MCF 10A (cell line): ENCODE measurements around the gene MYO5A. TPM values are rescaled to one million over a fixed set of nuclear protein-coding genes. Genes with fewer than 3 reads are reported as not detected.
"Not testable (repeated sequence)": the region's sequence is repeated elsewhere in the genome, so short reads cannot be mapped to it uniquely, and the experiment has no call there.

Experiments
- BruUV-seq: library from RNA; stranded (reverse); fragments of 400-500 nt; replicated peaks from 2 replicates; lab custom pipeline; 2021; lab: Mats Ljungman, UMichigan
- CTCF ChIA-PET: fragments of 300-600 bp; sonication (Branson Sonifier 250); formaldehyde crosslinking; extraction: SDS; loops from one replicate; lab custom pipeline; 2021; ENCODE audit warnings: antibody characterized with exemption, inconsistent platforms; lab: Yijun Ruan, JAX
- POLR2A ChIA-PET: fragments of 300-600, 350-650 bp; sonication (Branson Sonifier 250); formaldehyde crosslinking; extraction: SDS; loops from one replicate; lab custom pipeline; 2020; ENCODE audit warnings: antibody characterized with exemption, inconsistent platforms; lab: Yijun Ruan, JAX
- DNase-seq: peaks from one replicate; pipeline ENCODE4 v3.0.0-alpha.2; 2018; ENCODE audit not compliant: unreplicated experiment
- H3K27ac Mint-ChIP-seq: one replicate; pipeline ENCODE4 v1.8.0; 2022; ENCODE audit warnings: mild to moderate bottlenecking, low read depth, mixed read lengths; ENCODE audit not compliant: unreplicated experiment
- H3K27me3 Mint-ChIP-seq: one replicate; pipeline ENCODE4 v1.8.0; 2022; ENCODE audit warnings: mixed read lengths; ENCODE audit not compliant: insufficient read depth, unreplicated experiment
- H3K36me3 Mint-ChIP-seq: one replicate; pipeline ENCODE4 v1.8.0; 2022; ENCODE audit warnings: mild to moderate bottlenecking, moderate library complexity, mixed read lengths; ENCODE audit not compliant: insufficient read depth, unreplicated experiment
- H3K4me1 Mint-ChIP-seq: one replicate; pipeline ENCODE4 v1.8.0; 2022; ENCODE audit warnings: mixed read lengths; ENCODE audit not compliant: insufficient read depth, unreplicated experiment
- H3K4me3 Mint-ChIP-seq: one replicate; pipeline ENCODE4 v1.8.0; 2022; ENCODE audit warnings: mild to moderate bottlenecking, moderate library complexity, mixed read lengths; ENCODE audit not compliant: unreplicated experiment
- H3K9me3 Mint-ChIP-seq: one replicate; pipeline ENCODE4 v1.8.0; 2022; ENCODE audit warnings: mixed read lengths; ENCODE audit not compliant: unreplicated experiment
- CTCF ChIP-seq: fragments of 200-600 bp; IDR thresholded peaks from one replicate; pipeline ENCODE4 v1.8.0; 2022; ENCODE audit warnings: antibody characterized with exemption, mild to moderate bottlenecking; ENCODE audit not compliant: unreplicated experiment
- intact Hi-C: fragments of 100-400 bp; cut with micrococcal nuclease; formaldehyde crosslinking; loops from 2 replicates; pipeline ENCODE4 v1.14.1; 2022
- total RNA-seq: library from RNA; stranded (reverse); gene quantifications from 2 replicates; pipeline ENCODE4 v1.2.3, GENCODE V29; 2022

Gene MYO5A
- total RNA-seq, 1 experiment from 2014 or later, result 28.9 TPM

DNA sequence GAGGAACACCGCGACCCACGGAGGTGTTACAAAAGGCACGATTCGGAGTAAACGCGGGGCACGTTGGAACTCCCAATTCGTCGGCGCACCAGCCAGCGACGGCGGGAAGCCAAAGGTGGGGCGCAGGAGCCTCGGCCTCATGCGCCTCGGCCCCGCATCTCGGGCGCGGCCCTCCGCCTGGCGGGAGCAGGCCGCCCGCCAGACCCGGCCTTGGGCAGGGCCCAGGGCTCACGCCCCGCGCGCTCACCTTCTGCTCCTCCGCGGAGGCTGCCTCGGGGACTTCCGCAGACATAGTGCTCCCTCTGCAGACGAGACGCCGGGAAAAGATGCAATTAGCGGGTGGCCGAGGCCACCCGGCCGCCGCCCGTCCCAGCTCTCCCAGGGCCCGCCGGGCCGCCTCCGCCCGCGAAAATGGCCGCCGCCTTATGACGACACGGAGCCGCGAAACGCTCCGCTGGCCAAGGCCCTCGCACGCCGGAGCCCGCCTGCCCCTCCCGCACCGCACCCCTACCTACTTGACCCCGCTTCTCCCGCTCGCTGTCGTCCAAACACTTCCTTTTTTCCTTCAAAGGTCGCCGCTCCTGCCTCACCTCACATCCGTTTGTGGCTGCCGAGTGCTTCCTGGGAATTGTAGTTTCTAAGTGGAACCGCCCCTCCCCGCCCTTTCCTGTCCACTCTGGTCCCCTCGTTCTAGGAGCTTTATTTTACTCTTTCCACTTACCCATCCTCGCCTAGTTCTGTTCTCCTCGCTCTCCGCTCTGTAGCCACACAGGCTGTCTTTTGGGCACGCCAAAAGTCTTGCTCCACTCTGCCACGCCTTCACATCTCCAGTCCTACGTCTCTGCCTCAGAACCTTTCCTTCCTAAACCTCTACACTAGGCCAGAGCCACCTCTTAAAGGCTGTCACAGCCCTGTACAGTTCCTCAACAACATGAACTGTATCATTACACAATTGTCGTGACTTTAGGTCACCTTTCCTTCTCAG is 40.2 kb upstream of the MYO5A start, which contains the start of gene ARPP19:
TSS of gene ARPP19 (minus strand) at position 430 of the 985 bp plus-strand sequence. CDS start at position 292, 138 bp downstream.
- Mint-ChIP-seq H3K4me1 (peaks cover 5% of the 10 kb centered on the region), H3K4me3 (peak within 1 kb of the TSS; percentile 77), H3K9me3 (no peaks in the 10 kb centered on the region), H3K27me3 (no peaks in the 10 kb centered on the region), H3K36me3 (peaks cover 15% of the 10 kb centered on the region), H3K27ac (peak within 1 kb of the TSS; percentile 85)
- intact Hi-C loops, result loop anchor here (1.0 to 10.0 kb wide), 7 partner anchors 10 to 313 kb away; partner anchors contain the start of genes ATOSA and MYO5A
- ChIA-PET CTCF (interaction anchor here (0.7 to 1.4 kb wide), 5 partner anchors 8 to 1415 kb away, joined by 3 read pairs; no protein-coding TSS in a partner anchor), POLR2A (interaction anchor here (0.6 to 1.7 kb wide), 16 partner anchors 9 to 316 kb away, joined by 3 to 10 read pairs (median 3); partner anchors contain the start of genes ATOSA and MYO5C)
- DNase-seq, result peak; percentile 96
- BruUV-seq, result no TSS peak
- TF ChIP-seq CTCF, result no peak

DNA sequence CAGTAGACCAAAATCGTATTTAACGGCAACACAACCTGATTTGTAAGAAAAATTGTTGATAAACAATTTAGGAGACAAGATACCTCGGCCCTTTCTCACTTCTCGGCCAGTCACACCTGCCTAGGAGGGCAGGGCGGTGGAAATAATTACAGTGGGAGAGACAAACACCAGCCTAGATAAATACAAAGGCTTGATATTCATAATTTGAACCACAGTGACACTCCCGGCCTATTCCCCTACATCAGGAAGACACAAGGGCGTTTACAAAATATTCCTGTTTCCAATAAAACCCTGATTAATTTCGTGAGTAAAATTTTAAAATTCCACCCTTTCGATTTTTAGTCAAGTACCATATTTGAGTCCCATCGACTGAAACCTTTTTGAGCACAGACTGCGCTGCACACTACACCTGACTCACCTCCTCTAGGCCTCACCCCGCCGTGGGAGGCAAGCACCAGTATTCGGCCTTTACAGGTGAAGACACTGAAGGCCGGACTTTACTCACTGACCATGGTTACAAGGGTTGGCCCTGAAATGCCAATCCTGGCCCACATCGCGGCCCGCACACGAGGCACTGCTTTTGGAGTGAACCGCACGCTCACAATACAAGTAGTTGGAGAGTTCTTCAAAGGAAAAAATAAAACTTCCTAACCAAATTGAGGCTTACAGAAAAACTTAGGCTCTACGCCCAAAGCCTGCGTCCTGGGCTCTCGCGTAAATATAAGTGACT is 39.4 kb upstream of the MYO5A start:
- Mint-ChIP-seq H3K9me3 (no peaks in the 10 kb centered on the region), H3K27me3 (no peaks in the 10 kb centered on the region), H3K36me3 (peaks cover 17% of the 10 kb centered on the region), H3K4me1 (peaks cover 5% of the 10 kb centered on the region), H3K27ac (peak overlapping the region; percentile 85), H3K4me3 (peak overlapping the region; percentile 77)
- ChIA-PET POLR2A (interaction anchor here (0.6 to 1.7 kb wide), 6 partner anchors 8 to 237 kb away, joined by 3 to 10 read pairs (median 4); no protein-coding TSS in a partner anchor), CTCF (no interaction called here)
- intact Hi-C loops, result loop anchor here (1.0 to 10.0 kb wide), 7 partner anchors 9 to 312 kb away; partner anchors contain the start of genes ATOSA and MYO5A
- TSS peak; percentile 64 for BruUV-seq
- DNase-seq, result peak; percentile 68
- no peak for TF ChIP-seq CTCF

DNA sequence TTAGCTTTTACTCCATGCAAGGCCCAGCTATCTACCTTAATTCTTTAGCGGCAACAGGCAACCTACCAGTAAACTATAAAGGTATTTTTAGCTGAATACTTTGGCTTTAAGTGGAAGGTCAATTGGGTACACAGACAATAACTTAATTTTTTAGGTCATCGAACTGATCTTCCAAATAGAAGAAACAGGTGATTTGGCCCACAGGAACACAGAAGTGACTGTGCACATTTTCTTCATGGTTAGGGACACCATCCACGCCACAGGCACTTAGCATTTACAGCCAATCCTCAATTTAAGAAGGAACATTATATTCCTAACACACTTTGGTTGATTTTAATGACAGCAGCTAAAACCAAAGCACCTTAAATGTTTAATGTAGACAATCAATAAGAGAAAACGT is 38.2 kb upstream of the MYO5A start:
- DNase-seq, result no peak
- H3K4me1 Mint-ChIP-seq, result peaks cover 11% of the 10 kb centered on the region
- TF ChIP-seq CTCF, result no peak
- no peaks in the 10 kb centered on the region for H3K27me3 Mint-ChIP-seq
- POLR2A ChIA-PET, result interaction anchor here (0.6 to 1.7 kb wide), 14 partner anchors 9 to 1275 kb away, joined by 3 to 9 read pairs (median 4); partner anchors contain the start of gene MYO5A
- H3K36me3 Mint-ChIP-seq, result peaks cover 24% of the 10 kb centered on the region
- H3K4me3 Mint-ChIP-seq, result peak overlapping the region; percentile 77
- no peaks in the 10 kb centered on the region for H3K9me3 Mint-ChIP-seq
- H3K27ac Mint-ChIP-seq, result peak overlapping the region; percentile 85
- CTCF ChIA-PET, result interaction anchor here (0.6 to 1.6 kb wide), 7 partner anchors 13 to 313 kb away, joined by 3 to 8 read pairs (median 3); no protein-coding TSS in a partner anchor
- no TSS peak for BruUV-seq
- intact Hi-C loops, result loop anchor here (5.0 to 10.0 kb wide), 3 partner anchors 85 to 168 kb away; partner anchors contain the start of gene ATOSA

GRCh38 chr15:52565417-52566358 is 37.0 kb upstream of the MYO5A start:
- H3K27me3 Mint-ChIP-seq, H3K9me3 Mint-ChIP-seq, BruUV-seq, DNase-seq, H3K4me3 Mint-ChIP-seq, H3K27ac Mint-ChIP-seq: not testable (repeated sequence)
- CTCF ChIA-PET, result interaction anchor here (0.6 to 1.6 kb wide), 7 partner anchors 12 to 311 kb away, joined by 3 to 8 read pairs (median 3); no protein-coding TSS in a partner anchor
- POLR2A ChIA-PET, result interaction anchor here (0.6 to 1.7 kb wide), 12 partner anchors 8 to 313 kb away, joined by 3 to 9 read pairs (median 4); partner anchors contain the start of gene MYO5A
- intact Hi-C loops, result loop anchor here (5.0 to 10.0 kb wide), 3 partner anchors 87 to 169 kb away; partner anchors contain the start of gene ATOSA
- H3K4me1 Mint-ChIP-seq, result peaks cover 18% of the 10 kb centered on the region
- peaks cover 25% of the 10 kb centered on the region for H3K36me3 Mint-ChIP-seq
